Hypothalamus (tissue), 51 donors: Measurements from ENCODE around the gene FGD4.
"Not testable (repeated sequence)": the region's sequence is repeated elsewhere in the genome, so short reads cannot be mapped to it uniquely, and the experiment has no call there.

Experiments
- DNase-seq, 51 donors: peaks; one replicate each; lab custom pipeline; 2025; lab: John Stamatoyannopoulos, UW

The FGD4 gene

DNA sequence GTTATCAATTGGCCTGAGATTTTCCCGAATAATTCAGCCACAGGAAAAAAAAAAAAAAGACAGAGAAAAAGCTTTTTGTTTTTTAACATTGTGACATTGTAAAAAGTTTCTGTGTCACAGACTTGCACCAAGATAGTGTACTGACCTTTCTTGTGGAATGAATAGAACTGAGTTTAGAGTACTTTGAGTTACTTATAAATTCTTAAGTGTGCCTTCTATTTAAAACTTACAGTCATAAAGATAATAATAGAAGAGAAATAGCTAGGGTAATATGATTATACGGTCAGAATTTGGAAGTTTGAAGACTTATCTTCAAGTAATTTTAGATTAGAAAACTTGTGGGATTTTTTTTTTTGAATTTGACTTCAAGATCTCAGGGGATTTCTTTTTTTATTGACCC lies 88.8 kb downstream of the FGD4 start:
- DNase-seq, result no peak

DNA sequence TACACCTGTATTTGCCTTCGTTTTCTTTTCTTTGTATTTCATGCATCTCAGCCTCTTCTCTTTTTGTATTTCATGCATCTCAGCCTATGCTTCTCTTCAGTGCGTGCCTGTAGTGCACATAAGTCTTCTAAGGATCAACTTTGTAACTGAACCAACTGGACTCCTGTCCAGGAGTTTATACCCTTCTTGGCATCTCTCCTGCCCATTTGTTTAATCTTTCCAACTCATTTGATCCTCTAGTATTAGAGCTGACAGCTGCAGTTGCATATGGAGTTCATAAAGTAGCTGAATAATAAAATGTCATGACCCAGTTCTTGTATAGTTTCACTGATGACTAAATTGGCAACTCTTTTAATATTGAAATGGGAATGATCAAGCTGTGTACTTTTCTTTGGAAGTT lies 89.7 kb downstream of the FGD4 start:
- no peak for DNase-seq

DNA sequence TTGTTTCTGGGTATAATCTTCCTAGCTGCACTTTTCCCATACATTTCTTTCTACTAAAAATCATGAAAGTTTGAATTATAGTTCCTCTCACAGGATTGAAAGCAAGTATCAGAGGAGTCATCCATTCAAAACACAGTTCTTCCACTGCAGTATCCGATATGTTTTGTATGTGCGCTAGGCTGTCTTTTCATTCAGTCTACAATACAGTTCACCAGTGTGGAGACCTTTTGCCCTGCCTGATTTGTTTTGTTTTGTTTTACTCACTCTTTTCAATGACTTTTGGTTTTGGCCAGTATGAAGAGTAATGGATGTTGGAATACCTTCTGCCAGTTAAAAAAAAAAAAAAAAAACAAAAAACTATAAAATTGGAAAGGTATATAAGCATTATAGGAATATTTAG lies 91.4 kb downstream of the FGD4 start:
- no peak for DNase-seq

DNA sequence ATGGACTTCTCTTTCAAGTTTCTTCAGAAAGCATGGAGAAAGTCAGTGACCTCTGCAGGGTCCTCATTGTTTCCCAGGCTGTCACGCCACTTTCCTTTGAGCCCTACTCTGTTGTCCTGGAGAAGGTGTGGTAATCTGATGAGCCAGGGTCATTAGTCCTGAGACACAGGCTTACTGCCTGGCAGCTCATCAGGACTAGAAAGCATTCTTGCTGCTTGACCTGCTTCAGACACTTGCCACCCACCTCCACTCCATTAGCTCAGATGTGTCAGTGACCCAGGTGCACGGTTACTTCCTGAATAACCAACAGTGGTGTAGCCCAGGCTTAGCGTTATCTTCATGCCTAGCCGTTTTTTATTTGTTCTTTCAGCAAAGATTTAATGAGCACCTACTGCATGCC lies 93.9 kb downstream of the FGD4 start:
- DNase-seq, result no peak

DNA sequence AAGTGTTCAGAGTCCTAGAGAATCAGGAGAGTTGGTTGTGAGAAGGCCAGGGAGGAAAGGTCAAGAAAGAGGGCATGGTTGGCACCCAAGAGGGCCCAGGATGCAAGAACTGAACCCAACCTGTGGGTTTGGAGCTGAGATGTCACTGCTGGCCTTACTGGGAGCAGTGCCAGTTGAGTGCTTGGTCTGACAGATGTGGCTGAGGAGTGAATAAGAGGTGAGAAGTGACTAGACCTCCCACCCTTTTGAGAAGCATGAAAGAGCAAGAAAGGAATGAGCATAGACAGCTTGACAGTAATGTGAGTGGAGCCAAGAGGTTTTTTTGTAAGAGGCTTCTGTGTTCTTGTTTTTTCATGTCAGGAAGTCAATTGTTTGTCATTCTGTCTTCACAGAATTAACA lies 95.3 kb downstream of the FGD4 start:
- no peak for DNase-seq

DNA sequence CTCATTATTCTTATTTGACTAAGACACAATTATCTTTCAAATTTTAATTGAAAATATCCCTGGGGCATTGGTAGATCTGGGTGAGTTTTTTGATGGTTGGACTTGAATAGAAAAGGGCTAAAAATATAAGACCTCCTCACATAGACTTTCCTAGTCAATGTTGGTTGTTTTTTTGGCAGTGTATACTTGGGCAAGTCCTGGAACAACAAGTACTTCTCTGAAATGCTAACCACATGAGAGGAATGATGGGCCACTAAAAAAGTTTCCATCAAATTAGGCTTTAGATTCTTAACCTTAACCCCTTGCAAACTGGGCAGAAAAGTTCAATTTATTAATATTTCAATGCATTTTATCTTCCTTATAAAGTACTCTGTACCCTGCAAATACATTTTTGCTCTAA lies 97.6 kb downstream of the FGD4 start:
- DNase-seq, result no peak

DNA sequence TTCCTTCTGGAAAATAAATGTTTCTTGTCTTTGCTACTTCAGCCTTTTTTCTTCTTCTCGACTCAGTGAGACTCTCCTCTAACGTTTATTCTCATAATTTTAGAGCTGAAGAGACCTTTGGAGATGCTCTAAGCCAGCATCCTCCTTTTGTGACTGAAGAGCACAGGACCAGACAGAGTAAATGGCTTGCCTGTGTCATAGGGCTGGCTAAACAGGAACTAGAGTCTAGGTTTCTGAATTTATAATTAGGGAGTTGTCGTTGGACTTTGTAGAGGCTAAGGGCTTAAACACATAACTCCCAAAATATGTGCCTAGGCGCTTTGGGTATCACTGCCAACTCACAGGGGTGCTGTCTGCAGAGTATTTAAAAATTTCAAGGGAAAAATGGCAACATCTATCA lies 98.5 kb downstream of the FGD4 start:
- no peak for DNase-seq

DNA sequence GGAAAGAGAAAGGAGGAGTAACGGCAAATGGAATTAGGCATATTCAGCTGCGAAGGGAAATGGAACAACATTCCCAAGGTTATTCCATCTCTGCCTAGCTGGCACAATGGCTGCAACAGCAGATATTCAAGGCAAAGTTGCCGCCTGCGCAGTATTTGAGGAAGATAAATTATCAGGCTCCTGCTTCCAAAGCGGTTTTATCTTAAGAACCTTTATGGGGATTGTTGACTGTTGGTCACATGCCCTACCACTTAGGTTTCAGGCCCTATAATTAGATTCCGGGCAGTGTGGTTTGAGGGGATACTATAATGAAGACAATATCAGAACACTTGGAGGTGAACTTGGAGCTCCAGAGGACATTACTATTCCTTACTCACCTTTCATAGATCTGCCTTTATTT lies 99.7 kb downstream of the FGD4 start:
- DNase-seq, result no peak

DNA sequence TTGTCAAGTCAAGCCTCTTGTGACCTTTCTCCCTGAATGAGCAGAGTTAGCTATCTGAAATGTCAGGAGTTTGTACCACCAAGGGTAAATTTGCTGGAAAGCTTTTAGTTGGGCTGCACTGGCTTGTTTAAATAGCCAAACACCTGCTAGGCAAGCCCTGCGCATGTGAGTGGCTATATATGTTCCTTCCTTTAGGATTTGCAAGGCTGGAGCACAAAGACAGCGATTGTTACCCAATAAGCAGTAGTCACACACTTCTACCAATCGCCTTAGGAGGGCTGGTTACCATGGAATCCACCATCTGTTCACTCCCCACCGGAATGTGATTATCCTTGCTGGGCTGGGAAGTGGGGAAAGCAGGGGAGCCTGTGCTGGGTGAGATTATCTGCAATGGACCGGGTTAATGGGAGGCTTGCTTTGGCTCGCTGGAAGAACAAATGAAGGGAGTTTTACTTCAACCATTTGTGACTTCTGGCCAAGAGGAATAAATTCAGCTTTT lies 102.5 kb downstream of the FGD4 start:
- peak in 33 of 51 donors; percentile 9 to 81 (median 42) for DNase-seq

DNA sequence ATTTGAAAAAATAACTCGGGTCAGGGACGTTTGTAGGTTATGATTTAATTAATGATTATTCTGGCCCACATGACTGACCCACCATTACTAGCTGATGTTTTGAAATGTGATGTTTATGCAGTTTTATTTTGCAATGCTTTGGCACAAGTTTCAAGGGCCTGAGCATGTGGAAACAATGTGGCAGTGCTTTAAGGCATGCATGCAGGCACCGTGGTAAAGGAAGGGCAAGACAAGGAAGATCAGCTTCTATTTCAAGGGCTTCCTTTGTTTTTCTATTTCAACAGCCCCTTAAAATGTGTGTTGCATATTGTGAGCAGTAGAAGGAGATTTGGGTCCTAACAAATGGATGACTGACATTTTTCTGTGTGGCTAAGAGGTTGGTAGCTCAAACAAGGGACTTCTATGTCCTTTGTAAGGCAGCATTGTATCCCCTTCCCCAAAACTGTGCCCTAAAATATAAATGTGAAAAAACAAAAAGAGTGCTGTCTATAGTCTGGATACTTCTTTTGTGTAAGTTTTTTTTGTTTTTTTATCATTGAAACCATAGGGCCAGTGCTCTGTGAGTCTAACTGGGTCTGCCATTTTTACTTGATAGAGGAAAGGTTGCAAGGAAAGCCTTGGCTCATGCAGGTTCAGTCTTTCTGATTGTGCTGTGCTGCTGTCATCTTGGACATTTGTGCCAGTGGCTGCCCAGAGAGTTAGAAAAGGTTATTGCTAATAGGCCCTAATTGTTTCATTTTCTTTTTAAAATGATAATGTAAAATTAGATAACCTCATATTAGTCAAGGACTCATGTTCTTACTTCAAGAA lies 103.5 kb downstream of the FGD4 start:
- DNase-seq, result peak in 12 of 51 donors; percentile 7 to 78 (median 20)

DNA sequence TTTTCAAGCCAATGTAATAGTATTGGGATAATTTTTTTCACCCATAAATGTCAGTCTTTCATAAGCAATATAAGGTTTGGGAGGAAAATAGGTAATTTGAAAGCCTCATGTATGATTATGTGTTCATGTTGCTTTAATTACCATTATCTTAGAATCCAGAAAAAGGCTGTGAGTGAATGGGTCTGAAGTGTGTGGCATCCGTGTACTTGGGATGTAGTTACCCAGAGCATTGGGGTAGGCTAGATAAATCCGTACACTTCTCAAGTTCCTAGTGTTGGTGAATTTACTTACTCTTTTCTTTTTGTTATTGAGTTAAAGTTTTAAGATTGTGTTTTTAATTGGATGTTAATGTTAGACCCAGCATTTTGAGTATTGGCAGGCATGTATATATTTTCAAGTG lies 104.4 kb downstream of the FGD4 start:
- no peak for DNase-seq

DNA sequence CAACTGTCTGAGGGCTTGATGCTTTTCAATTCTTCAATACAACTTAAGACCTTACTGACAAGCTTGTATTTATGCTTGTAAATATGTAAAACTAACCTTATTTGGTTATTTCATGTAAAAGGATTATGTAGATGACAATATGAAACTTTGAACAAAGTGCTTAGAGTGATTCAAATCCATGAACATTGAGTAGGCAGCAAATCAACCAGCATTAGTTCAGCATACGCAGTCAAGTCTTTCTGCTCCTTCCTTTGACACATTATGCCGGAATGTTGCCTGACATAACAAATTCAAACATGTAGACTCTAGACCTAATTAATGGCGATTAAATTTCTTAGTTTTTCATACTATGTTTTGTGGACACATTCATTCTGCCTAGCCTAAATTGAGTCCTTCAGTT lies 105.2 kb downstream of the FGD4 start:
- DNase-seq, result no peak

DNA sequence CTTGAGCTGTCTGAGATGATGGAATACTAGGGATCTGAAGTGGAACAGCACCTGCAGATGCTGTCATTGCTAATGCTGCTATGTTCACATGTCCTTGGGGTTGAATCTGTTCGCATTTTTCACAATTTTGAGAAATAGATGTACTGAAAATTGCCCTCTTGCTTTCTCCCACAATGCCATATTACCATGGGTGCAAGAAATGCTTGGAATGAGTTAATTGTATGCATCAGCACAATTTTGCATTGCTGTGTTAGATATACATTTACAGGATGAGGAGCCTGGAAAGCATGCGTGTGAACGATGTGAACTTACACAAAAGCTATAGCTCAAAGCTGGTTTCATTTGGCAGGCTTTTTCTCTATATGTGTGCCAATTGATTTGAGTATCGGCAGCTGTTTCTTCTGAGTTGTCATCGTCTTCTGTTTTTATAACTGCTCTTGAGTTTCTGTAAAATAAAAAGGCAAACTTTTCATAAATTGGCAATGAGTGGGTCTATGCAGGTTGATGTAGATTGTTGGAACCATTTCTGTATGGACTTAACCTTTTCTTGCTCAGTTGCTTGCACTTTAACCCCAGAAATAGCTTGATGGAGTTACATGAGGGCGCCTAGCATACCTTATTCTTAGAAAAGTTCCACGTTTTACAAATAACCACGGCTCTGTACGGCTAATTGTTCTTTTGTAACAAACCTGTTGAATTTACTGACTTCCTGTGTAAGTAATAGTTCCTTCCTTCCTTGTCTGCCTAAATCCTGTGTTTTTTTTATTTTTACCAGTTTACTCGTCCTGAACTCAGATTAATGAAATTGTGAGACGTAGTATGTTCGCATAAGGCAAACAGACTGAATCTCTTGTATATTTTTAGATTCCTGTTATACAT lies 105.9 kb downstream of the FGD4 start:
- DNase-seq, result no peak

DNA sequence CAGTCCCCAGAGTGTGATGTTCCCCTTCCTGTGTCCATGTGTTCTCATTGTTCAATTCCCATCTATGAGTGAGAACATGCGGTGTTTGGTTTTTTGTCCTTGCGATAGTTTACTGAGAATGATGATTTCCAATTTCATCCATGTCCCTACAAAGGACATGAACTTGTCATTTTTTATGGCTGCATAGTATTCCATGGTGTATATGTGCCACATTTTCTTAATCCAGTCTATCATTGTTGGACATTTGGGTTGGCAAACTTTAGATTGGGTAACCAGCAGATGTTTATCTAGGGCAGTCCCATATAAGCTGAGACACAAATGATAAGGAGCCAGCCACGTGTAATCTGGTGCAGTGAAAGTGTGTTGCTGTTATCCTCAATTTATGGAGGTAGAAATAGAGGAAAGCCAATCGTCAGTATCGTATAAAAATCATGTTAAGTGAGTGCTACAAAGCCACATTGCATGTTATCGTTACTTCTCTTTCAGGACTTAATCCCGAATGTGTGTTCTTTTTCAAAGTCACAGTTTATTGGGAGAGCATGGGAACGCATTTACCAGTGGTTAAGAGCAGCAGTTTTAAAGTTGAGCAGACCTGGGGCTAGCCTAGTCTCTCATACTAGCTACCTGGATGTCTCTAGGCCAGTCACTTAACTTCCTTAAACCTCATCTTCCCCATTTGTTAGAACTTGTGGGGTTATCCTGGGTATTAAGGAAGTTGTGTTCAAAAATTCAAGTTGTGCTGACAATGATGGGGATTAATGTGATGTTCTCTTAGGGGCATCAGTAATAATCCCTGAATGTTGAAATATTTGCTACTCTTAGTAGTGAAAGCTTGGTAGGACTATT lies 108.0 kb downstream of the FGD4 start:
- DNase-seq, result not testable (repeated sequence)

DNA sequence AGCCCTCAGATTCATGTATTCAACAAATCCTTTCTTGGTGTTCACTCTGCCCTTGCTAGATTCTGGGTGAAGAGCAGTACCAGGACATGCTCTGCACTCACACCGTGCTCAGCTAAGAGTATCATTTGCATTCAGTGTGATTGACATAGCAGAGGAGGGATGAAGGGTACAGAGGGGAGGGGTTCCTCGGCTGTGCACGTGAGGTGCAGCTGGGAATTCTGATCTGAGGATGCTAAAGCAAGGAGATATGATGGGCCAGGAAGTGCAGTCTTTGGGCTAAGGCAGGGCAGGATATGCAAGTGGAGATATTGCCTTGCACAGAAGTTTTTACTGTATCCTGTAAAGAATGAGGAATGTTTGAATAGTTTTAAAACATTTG lies 108.6 kb downstream of the FGD4 start:
- no peak for DNase-seq

DNA sequence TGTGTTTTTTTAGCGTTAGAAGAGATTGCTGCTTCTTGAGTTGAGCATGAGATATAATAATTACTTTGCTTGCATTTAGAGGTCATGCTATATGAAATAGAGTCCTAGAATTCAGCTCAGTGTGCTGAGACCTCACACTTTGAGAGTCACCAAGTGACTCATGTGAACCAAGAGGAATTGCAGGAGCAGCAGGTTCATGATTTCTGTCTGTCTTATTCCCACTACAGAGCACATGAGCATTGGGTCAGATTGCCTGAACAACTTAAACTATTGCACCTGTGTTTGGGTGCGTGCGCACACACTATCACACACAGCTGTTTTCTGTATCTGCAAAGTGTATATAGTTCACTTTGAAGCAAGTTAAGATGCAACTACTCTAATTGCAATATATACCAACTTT lies 109.3 kb downstream of the FGD4 start:
- no peak for DNase-seq

DNA sequence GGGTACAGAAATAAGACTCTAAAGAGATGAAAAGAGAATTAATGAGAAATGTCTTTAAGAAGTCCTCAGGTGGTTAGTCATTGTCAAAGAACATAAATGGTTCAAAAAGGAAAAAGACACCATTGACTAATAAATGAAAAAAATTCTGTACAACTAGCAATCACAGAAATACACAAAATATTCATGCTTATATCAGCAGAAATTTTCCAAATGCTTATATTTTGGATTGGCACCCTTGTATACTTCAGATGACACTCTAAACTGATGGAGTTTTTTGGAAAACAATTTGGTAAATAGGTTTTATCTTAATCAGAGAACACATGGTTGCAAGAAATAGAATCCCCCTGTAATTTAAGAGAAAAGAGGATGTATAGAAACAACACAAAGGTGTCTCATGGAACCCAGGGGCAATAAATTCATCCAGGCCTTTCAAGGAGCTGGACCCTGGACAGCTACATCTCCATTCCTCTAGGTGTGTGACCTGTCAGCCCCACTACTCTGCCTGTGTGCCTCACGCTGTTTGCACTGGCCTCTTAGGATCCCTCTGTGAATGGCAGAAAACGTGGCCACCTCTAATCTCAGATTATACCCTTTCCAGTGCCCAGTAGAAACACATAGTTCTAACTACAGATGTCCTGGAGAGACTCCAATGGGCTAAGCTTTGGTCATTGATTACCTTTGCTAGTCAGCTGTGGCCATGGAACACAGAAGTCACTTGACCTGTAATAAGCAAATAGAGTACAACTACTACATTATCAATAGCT lies 110.2 kb downstream of the FGD4 start:
- no peak for DNase-seq

DNA sequence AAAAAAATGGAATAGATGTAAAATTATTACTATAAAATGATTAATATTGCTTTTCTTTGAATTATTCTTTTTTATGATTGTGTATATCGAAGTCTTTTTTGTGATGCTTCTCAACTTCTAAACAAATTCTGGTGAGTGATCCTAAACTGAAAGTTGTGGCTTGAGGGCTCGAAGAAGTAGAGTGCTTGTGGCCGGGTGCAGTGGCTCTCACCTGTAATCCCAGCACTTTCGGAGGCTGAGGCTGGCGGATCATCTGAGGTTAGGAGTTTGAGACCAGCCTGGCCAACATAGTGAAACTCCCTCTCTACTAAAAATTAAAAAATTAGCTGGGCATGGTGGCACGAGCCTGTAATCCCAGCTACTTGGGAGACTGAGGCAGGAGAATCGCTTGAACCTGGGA lies 112.6 kb downstream of the FGD4 start:
- not testable (repeated sequence) for DNase-seq

DNA sequence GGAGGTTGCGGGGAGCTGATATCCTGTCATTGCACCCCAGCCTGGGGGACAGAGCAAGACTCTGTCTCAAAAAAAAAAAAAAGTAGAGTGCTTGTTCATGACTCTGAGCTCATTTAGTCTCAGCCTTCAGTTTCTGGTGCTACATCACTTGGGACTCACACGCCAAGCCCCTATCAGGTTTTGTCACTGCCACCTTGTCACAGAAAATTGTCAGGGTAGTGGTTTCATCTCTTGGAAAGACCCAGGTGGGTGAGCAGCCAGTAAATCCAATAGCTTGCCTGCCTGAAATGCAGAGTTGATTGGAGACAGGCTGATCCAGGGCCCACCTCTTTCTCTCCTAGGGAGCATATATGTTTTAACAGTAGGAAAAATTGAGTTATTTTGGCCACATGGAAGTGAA lies 113.0 kb downstream of the FGD4 start:
- DNase-seq, result no peak

DNA sequence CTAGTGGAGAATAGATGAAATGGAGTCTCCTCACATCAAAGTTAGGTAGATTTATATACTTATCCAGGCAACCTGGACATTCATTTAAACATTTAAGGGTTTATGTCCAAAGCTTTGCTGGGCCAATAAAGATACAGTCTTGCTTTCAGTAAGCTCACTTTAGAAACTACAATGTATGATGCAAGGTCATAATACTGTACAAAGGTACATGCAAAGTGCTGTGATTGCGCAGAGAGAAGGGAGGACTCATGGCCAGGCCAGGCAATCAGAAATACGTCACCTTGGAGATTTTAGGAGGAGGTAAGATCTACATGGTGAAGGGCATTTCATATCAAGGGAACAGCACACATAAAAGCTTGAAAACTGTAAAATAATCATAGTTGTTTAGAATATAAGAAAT lies 113.6 kb downstream of the FGD4 start:
- DNase-seq, result no peak
